Mucosa of gallbladder (tissue), 1 donor: Measurements from ENCODE around the gene PLPP3. TPM values are rescaled to one million over a fixed set of nuclear protein-coding genes. Genes with fewer than 3 reads are reported as not detected.

Experiments used
- DNase-seq: peaks from one replicate; pipeline ENCODE4 v3.0.0-alpha.2; 2020; ENCODE audit warnings: low spot score
- total RNA-seq: library from RNA; stranded (reverse); gene quantifications from one replicate; pipeline ENCODE4 v1.2.1, GENCODE V29; 2021
- donor health status: DM: no; HTN: no; CAD: no.

PLPP3 gene
- total RNA-seq, 1 donor from 2014 or later, result 68.2 TPM

DNA sequence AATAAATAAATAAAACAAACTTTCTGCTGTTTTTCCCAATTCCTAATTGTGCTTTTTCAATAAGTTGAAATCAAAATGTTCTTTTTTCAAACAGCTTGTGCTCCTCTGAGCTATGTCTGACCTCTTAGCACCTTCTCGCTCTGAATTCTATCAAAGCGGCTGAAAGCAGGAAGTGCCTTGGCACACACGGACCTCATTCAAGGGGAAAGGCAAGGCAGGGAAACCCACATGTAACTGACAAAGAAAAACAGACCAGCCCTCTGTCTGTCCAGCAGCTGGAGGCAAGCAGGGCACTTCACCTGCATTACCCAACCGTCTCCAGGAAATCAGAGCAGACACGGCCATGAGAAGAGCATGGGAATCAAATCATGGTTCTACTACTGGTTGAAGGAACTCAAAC is 56.7 kb downstream of the PLPP3 start:
- no peak for DNase-seq

DNA sequence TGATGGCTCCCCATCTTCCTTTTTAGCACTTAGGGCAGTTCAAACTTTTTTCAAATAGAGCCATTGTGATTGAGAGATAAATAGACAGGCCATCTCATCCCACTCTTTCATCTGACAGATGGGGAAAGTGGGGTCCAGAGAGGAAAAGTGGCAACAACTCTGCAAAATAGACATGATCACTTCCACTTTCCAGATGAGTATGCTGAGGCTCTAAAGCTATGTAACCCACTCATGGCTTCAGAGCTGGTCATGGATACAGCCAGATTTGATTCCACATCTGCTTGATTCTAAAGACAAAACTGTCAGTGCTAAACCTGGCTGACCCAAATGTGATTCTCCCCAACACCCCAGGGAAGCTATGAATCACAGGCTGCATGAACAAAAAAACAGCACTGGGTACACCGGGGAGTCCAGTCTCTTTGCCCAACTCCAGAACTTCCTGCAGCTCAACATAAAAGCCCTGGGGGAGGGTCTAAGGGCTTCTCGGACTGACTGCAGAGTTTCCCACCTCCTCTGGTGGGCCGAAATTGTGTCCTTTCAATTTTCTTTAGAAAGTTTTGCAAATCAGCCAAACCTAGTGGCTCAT is 59.3 kb downstream of the PLPP3 start:
- no peak for DNase-seq

DNA sequence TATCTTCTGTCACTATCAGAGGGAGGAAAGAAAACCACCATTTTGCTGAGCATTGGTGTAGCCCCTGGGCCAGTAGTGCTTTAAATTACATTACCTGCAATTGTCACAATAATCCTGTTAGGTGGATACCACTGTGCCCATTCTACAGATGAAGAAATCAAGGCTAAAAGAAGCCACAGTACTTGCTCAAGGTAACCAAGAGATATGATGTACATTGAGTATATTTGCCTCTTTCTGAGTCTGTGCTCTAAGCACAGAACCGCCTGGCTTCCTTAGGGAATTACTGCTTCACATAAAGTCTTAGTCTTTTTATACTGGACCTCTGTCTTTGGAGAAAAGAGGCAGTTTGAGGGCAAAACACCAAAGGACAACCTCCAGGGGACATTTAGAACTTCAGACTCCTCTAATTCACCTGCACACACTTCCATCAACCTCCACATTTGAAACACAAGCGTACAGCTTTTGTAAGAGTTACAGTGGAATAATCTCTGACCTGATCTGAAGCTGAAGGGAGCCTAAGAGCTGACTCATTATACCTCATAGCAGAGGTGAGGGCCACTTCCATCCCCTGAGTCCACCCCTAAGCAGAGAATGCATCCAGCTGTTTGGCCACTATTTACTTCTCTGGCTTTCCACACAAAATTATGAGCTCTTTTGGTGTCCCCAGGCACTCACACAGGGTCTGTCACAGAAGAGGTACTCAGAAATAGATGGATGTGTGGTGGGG is 61.8 kb downstream of the PLPP3 start:
- DNase-seq, result no peak

GRCh38 chr1:56516539-56517252 is 62.7 kb downstream of the PLPP3 start:
- peak; percentile 67 for DNase-seq

DNA sequence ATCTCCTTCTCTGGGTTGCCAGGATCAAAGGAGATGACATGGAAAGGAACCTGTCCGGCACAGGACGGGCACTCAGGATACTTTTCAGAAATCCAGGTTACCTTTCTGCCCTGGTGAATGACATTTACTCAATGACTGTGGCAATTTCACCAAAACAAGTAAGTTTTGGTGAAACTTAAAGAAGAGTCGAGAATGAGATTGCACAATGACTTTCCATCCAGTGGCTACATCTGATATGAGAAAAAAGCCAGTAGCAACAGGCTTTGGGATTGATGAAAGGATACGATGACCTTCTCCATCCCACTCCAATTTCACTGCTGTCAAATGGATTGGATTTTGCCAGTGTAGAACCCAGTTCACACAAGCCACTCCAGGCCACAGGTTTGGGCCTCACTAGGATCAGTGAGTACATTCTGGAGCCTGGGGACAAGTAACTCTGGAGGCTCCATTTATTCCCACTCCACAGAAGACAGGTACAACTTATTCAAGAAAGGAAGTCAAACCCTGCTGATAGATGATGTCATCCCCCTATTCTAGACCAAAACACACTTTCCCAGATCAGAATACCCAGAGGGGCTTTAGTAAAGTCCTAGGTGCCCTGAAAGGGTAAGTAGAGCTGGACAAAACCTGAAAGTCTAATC is 63.3 kb downstream of the PLPP3 start:
- no peak for DNase-seq

- no peak for DNase-seq
Observed at GRCh38 chr1:56512724-56513494, 66.5 kb downstream of the PLPP3 start.

GRCh38 chr1:56511766-56512165 is 67.6 kb downstream of the PLPP3 start:
- no peak for DNase-seq

GRCh38 chr1:56511364-56511763 is 68.0 kb downstream of the PLPP3 start:
- DNase-seq, result no peak

GRCh38 chr1:56510642-56511021 is 68.7 kb downstream of the PLPP3 start:
- no peak for DNase-seq

DNA sequence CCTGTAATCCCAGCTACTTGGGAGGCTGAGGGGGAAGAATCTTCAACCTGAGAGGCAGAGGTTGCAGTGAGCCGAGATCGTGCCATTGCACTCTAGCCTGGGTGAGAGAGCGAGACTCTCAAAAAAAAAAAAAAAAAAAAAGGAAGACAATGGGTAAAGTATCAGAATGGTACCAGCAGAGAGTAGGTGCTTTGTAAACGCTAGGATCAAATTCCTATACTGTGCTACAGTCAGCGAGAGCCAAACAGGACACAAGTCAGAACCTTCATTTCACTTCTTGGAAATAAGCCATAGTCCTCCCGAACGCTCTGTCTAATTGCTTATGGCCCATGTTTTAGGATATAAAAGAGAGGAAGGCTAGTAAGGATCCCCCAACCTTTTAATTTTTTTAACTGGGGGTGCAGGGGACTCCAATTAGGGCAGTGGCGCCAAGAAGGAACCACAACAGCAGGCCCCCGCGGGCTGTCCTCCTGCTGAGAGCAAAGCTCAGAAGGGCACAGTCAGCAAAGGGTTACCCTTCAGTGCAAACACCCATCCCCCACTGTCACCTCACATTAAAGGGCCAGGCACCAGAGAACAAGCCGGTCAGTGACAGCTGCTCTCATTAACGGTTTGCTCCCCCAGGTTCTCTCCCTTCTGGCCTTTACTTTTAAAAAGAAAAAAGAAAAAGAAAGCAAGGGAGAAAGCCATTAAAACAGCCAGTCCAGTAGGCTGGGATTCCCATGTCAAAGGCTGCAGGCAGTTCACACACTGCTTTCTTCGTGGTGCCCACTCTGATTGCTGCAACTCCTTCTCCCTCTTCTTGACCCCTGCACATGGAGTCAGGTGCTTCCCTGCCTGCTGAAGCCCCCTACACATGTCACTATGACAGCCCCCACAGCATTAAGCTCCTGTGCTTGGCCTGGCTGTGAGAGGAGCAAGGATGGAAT is 69.4 kb downstream of the PLPP3 start:
- DNase-seq, result no peak

GRCh38 chr1:56508523-56508983 is 70.8 kb downstream of the PLPP3 start:
- DNase-seq, result peak; percentile 93

- DNase-seq, result no peak
Observed at GRCh38 chr1:56507925-56508522, 71.3 kb downstream of the PLPP3 start.

DNA sequence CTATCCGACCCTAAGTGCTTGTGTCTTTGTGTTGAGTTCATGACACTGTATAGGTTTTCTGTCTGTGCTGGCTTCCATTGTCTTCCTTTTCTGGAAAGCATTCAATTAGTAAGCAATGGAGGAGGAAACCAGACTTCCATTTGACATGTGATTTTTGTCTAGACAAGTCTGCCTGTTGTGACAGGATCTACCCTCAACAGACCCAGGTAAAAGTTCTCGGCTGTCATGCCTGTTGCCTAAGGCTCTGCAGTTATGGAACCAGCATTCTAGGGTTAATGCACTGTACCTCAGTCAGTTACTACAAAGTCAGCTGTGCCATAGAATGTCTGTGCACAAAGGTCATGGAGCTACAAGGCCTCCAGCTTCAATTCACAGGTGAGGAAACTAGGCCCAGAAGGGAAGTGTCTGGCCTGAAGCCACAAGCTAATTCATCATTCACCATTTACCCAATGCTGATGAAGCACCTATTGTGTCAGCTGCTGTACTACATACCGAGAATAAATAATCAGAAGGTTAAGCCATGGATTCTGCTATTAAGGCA is 72.3 kb downstream of the PLPP3 start:
- no peak for DNase-seq

GRCh38 chr1:56505792-56506743 is 73.3 kb downstream of the PLPP3 start:
- peak; percentile 29 for DNase-seq

- DNase-seq, result no peak
Observed at GRCh38 chr1:56502700-56503245, 76.6 kb downstream of the PLPP3 start.

DNA sequence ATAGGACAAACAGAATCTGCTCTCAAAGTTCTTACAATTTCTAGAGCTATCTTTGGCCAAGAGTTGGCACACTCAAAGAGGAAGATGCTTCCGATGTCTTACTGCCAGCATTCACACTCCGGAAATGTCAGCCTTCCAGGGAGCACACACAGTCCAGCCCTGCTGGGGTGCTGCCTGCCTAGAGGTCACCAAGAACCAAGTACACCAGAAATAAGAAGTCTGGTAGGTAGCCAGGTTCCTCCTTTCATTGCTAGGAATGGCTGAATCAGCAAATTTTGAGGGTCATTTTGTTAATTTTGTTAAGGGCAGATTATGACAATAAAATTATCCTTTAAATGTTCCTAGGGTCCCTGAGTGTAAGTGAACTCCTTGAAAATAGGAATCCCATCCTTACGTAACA is 77.5 kb downstream of the PLPP3 start:
- no peak for DNase-seq

- DNase-seq, result no peak
Observed at GRCh38 chr1:56501426-56501825, 77.9 kb downstream of the PLPP3 start.
